GM19324 (cell line): ENCODE data around the gene SCG3.

Source experiments
- ATAC-seq: cut with Tn5 transposase; IDR thresholded peaks from one replicate; pipeline ENCODE4 v1.9.1; 2021; ENCODE audit warnings: mild to moderate bottlenecking, moderate library complexity; ENCODE audit not compliant: unreplicated experiment, low FRiP score

The SCG3 gene

GRCh38 chr15:51677452-51677851 is 3.9 kb upstream of the SCG3 start:
- no peak for ATAC-seq

GRCh38 chr15:51678096-51678495 is 3.2 kb upstream of the SCG3 start:
- ATAC-seq = no peak

- no peak for ATAC-seq
Observed at GRCh38 chr15:51680321-51680720, 982 bp upstream of the SCG3 start.

GRCh38 chr15:51687565-51687964 is 6.3 kb downstream of the SCG3 start:
- ATAC-seq = no peak

- no peak for ATAC-seq
Observed at GRCh38 chr15:51688863-51689262, 7.6 kb downstream of the SCG3 start.

- no peak for ATAC-seq
Observed at GRCh38 chr15:51692154-51692553, 10.9 kb downstream of the SCG3 start.

- ATAC-seq = no peak
Observed at GRCh38 chr15:51696566-51696965, 15.3 kb downstream of the SCG3 start.

GRCh38 chr15:51697163-51697562 is 15.9 kb downstream of the SCG3 start:
- ATAC-seq = no peak

GRCh38 chr15:51699373-51699772 is 18.1 kb downstream of the SCG3 start:
- ATAC-seq = no peak

- no peak for ATAC-seq
Observed at GRCh38 chr15:51702710-51703109, 21.4 kb downstream of the SCG3 start.

- ATAC-seq = no peak
Observed at GRCh38 chr15:51706291-51706690, 25.0 kb downstream of the SCG3 start.

GRCh38 chr15:51706926-51707608 is 25.8 kb downstream of the SCG3 start:
- no peak for ATAC-seq

GRCh38 chr15:51708013-51708412 is 26.7 kb downstream of the SCG3 start:
- ATAC-seq = no peak

- ATAC-seq = no peak
Observed at GRCh38 chr15:51709031-51709430, 27.7 kb downstream of the SCG3 start.

GRCh38 chr15:51714162-51714561 is 32.9 kb downstream of the SCG3 start:
- ATAC-seq = no peak

- ATAC-seq = no peak
Observed at GRCh38 chr15:51714911-51715310, 33.6 kb downstream of the SCG3 start.

- no peak for ATAC-seq
Observed at GRCh38 chr15:51718219-51718618, 36.9 kb downstream of the SCG3 start.

GRCh38 chr15:51718746-51719145 is 37.4 kb downstream of the SCG3 start:
- ATAC-seq = no peak

GRCh38 chr15:51720201-51720995 is 39.1 kb downstream of the SCG3 start:
- ATAC-seq = no peak

- no peak for ATAC-seq
Observed at GRCh38 chr15:51721199-51721960, 40.1 kb downstream of the SCG3 start.

- ATAC-seq = no peak
Observed at GRCh38 chr15:51724199-51724598, 42.9 kb downstream of the SCG3 start.
